GM12874 (cell line): ENCODE results near the gene COL1A1.

ENCODE experiments used
- TF ChIP-seq, protein P1 (sequence below): IDR thresholded peaks from 2 replicates; pipeline ENCODE4 v1.5.1; 2011; ENCODE audit warnings: low read depth, mild to moderate bottlenecking, control low read depth, low read length, moderate library complexity; ENCODE audit not compliant: insufficient read depth

The COL1A1 gene

GRCh38 chr17:50208611-50209061, 7.2 kb upstream of the COL1A1 start:
- TF ChIP-seq, protein P1, sequence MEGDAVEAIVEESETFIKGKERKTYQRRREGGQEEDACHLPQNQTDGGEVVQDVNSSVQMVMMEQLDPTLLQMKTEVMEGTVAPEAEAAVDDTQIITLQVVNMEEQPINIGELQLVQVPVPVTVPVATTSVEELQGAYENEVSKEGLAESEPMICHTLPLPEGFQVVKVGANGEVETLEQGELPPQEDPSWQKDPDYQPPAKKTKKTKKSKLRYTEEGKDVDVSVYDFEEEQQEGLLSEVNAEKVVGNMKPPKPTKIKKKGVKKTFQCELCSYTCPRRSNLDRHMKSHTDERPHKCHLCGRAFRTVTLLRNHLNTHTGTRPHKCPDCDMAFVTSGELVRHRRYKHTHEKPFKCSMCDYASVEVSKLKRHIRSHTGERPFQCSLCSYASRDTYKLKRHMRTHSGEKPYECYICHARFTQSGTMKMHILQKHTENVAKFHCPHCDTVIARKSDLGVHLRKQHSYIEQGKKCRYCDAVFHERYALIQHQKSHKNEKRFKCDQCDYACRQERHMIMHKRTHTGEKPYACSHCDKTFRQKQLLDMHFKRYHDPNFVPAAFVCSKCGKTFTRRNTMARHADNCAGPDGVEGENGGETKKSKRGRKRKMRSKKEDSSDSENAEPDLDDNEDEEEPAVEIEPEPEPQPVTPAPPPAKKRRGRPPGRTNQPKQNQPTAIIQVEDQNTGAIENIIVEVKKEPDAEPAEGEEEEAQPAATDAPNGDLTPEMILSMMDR: no peak

DNA sequence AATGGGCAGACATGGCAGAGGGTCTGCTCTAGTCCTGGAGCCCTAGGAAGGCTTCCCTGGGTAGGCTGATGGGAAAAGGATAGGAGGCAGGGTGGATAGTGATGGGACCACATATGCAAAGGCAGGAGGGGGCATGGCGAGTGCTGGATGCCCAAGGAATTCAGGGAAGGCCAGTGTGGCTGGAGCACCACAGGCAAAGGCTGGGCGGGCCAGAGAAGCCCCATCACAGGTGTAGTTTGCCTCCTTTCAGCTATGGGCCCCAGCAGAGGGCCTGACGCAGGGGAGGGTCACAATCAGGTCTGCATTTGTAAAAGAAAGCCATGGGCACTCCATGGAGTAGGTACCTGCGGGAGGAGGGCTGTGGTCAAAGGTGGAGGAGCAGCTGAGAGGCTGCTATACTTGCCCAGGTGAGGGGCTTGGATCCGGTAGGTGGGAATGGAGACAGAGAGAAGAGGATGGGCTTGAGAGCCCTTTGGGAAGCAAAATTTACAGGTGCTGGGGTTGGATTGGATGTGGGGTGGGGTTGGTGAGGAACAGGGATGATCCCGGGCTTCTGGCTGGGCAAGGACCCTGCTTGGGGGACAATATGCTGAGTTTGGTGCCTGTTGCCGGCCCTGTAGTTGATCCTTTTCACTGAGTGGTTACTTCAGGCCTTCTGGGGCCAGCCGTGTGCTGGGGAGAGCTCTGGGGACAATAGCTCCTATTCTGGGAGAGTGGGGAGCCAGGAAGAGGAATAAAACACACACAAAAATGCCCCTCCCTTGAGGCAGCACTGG, 6.5 kb upstream of the COL1A1 start:
- TF ChIP-seq, protein P1: no peak

GRCh38 chr17:50207315-50207714, 5.9 kb upstream of the COL1A1 start:
- TF ChIP-seq, protein P1: no peak

- TF ChIP-seq, protein P1: no peak
Observed at GRCh38 chr17:50206604-50207293, 5.3 kb upstream of the COL1A1 start.

DNA sequence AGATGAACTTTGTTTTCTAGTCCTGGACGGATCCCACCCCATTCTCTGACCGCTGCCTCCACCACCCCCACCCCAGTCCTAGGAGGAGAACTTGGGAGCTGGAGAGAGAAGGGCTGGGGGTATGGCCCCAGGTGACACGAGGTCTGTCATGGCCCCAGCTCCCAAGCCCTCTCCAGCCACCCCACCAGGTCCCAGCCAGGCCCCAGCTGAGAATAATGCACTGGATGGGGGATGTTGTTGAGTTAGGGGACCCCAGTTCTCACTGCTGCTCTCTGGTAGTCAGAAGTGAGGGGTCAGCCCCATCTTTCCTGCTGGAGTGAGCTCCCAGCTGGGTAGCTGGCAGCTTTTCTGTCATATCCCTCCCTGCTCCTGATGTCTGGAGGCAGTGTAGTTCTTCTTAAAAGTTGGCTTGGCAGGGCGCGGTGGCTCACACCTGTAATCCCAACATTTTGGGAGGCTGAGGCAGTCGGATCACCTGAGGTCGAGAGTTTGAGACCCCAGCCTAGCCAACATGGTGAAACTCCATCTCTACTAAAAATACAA, 4.6 kb upstream of the COL1A1 start:
- TF ChIP-seq, protein P1: no peak

GRCh38 chr17:50205111-50205962, 3.9 kb upstream of the COL1A1 start:
- TF ChIP-seq, protein P1: no peak
